Measurements from ENCODE around the gene PFKFB4. TPM values are rescaled to one million over a fixed set of nuclear protein-coding genes. Genes with fewer than 3 reads are reported as not detected.

The PFKFB4 gene
- total and polyA plus RNA-seq, 8 donors, result 6.5 to 18.8 (median 7.9) TPM

DNA sequence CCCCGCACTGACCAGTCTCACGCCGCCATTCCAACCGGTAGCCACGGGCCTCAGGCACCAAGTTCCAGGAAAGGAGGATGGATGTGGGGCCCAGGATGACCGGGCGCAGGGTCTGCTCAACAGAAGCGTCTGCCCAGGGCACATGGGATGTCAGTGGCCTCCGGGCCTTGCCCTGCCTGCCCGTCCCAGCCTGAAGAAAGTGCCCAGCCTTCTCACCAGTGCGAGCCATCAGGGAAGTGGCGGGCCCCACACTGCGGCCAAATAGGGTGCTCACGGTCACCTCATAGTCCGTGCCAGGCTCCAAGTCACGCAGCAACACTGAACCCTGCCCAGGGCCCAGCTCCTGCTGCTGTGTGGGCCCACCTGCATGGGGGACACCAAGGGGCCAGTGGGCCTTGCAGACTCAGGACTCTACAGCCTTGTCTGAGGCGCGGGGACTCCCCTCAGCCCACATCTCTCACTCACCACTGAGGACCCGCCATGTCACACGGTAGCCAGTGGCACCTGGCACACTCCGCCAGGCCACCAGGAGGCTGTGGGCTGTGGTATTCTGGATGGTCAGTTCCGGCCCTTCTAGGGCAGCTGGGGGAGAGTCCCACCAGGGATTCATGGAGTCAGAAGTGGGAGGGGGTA, 35.4 kb upstream of the PFKFB4 start:
- intact Hi-C loops (cut with DNase I), result no loop called here
- H3K27me3 ChIP-seq, result peaks cover 7 to 75% of the 10 kb centered on the region in 2 donors
- TF ChIP-seq, protein P1, sequence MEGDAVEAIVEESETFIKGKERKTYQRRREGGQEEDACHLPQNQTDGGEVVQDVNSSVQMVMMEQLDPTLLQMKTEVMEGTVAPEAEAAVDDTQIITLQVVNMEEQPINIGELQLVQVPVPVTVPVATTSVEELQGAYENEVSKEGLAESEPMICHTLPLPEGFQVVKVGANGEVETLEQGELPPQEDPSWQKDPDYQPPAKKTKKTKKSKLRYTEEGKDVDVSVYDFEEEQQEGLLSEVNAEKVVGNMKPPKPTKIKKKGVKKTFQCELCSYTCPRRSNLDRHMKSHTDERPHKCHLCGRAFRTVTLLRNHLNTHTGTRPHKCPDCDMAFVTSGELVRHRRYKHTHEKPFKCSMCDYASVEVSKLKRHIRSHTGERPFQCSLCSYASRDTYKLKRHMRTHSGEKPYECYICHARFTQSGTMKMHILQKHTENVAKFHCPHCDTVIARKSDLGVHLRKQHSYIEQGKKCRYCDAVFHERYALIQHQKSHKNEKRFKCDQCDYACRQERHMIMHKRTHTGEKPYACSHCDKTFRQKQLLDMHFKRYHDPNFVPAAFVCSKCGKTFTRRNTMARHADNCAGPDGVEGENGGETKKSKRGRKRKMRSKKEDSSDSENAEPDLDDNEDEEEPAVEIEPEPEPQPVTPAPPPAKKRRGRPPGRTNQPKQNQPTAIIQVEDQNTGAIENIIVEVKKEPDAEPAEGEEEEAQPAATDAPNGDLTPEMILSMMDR (IDR thresholded peaks at IDR 0.05), result no peak
- H3K4me3 ChIP-seq, result no peak overlapping the region
- peaks cover 4 to 18% of the 10 kb centered on the region in 2 donors for H3K4me1 ChIP-seq
- peaks cover 0 to 3% of the 10 kb centered on the region in 2 donors for H3K36me3 ChIP-seq
- no peak for ATAC-seq
- peak in 1 of 4 donors; percentile 62 for DNase-seq
- H3K27ac ChIP-seq, result no peak overlapping the region
- H3K9me3 ChIP-seq, result no peaks in the 10 kb centered on the region

DNA sequence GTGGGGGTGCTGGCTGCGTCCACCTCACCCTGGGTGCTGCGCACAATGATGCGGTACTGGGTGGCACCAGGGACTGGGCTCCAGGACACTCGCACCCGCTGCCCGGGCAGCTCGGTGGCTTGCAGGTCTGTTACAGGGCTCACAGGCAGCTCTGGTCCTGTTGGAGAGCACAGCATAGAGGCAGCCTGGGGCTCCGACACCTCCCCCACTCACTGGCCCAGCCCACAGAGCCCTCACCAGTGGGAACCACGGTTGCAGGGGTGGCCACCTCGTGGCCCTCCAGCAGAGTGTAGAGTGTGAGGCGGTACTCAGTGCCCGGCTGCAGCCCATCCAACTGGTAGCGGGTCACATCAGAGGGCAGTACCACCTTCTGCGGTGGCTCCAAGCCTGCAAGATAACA, 34.8 kb upstream of the PFKFB4 start:
- intact Hi-C loops (cut with DNase I), result no loop called here
- DNase-seq (no peak), ATAC-seq (no peak)
- TF ChIP-seq, protein P1 (IDR thresholded peaks at IDR 0.05), result no peak
- H3K4me1 ChIP-seq, result peaks cover 4 to 18% of the 10 kb centered on the region in 2 donors
- no peaks in the 10 kb centered on the region for H3K36me3 ChIP-seq
- no peak overlapping the region for H3K27ac ChIP-seq
- H3K9me3 ChIP-seq, result no peaks in the 10 kb centered on the region
- peaks cover 7 to 75% of the 10 kb centered on the region in 2 donors for H3K27me3 ChIP-seq
- H3K4me3 ChIP-seq, result no peak overlapping the region

DNA sequence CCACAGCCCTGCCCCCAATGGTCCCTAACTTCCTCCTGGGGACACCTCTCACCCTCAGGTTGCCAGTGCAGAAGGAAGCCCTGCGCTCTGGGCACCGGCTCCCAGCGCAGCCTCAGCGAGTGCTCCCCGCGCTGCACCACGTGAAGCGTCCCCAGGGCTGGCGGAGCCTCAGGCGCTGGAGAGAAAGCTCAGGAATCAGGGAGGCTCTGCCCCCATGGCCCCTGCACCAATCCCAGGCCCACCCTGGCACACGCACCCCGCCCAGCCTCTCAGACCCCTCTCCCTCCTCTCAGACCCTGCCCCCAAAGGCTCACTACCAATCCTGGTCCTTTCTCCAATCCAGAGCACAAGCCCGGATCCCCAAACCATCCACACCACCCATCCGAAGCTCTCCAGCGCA, 31.6 kb upstream of the PFKFB4 start:
- Histone ChIP-seq H3K4me3 (no peak overlapping the region), H3K9me3 (no peaks in the 10 kb centered on the region), H3K4me1 (no peaks in the 10 kb centered on the region), H3K36me3 (no peaks in the 10 kb centered on the region), H3K27ac (no peak overlapping the region), H3K27me3 (peaks cover 0 to 49% of the 10 kb centered on the region in 2 donors)
- no peak for ATAC-seq
- no peak for DNase-seq
- intact Hi-C loops (cut with DNase I), result no loop called here
- TF ChIP-seq, protein P1 (IDR thresholded peaks at IDR 0.05), result no peak

DNA sequence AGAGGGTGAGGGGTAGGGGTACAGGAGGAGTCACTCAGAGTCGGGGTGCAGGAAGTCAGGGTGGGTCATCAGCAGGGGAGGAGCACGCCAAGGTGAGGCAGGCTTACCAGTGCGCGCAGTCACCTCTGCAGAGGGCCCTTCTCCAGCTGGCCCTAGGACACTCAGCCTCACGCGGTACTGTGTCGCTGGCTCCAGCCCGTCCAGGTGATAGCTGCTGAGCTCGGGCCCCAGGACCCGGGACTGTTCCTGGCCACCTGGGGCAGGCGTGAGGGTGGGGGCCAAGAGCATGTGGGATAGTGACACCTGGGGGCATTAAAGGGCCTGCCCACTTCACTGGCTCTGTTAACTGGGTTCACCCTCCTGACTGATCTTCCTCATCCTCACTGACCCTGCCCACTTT, 31.1 kb upstream of the PFKFB4 start:
- DNase-seq (no peak), ATAC-seq (no peak)
- no peak overlapping the region for H3K4me3 ChIP-seq
- TF ChIP-seq, protein P1 (IDR thresholded peaks at IDR 0.05), result no peak
- H3K27ac ChIP-seq, result no peak overlapping the region
- intact Hi-C loops (cut with DNase I), result no loop called here
- no peaks in the 10 kb centered on the region for H3K9me3 ChIP-seq
- no peaks in the 10 kb centered on the region for H3K4me1 ChIP-seq
- peaks cover 0 to 43% of the 10 kb centered on the region in 2 donors for H3K27me3 ChIP-seq
- no peaks in the 10 kb centered on the region for H3K36me3 ChIP-seq

DNA sequence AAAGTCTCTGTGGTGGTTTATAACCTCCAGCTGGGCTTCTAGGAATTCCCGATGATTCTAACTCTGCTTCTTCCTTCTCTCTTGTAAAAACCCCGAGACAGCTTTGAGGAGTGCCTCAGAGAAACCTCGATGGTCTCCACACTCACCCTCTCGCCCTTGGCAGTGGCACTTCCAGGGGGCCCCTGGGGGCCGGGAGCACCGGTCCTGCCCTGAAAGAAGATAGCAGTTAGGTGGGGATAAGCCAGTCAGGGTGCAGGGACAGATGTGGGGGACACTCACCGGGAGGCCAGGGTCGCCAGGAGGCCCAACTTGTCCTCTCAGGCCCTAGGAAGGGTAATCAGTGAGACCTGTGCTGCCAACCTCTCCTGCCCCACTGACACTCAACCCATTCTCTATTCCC, 28.8 kb upstream of the PFKFB4 start:
- H3K4me3 ChIP-seq, result no peak overlapping the region
- peaks cover 0 to 29% of the 10 kb centered on the region in 2 donors for H3K27me3 ChIP-seq
- no peaks in the 10 kb centered on the region for H3K9me3 ChIP-seq
- TF ChIP-seq, protein P1 (IDR thresholded peaks at IDR 0.05), result no peak
- no peak overlapping the region for H3K27ac ChIP-seq
- H3K4me1 ChIP-seq, result no peaks in the 10 kb centered on the region
- intact Hi-C loops (cut with DNase I), result no loop called here
- no peak for ATAC-seq
- no peak for DNase-seq
- no peaks in the 10 kb centered on the region for H3K36me3 ChIP-seq
